Stimulated activated CD4-positive, alpha-beta T cell treated with anti-CD3 and anti-CD28 coated beads, Interleukin-12 subunit alpha, Interleukin-12 subunit beta, amount 100 ng/mL, for 48 hours (primary cell): ENCODE data around the gene MPP3.

Experiments used
- DNase-seq, 3 donors: peaks; one replicate each; pipeline ENCODE4 v3.0.0-alpha.2; 2020; ENCODE audit warnings: low read depth in 2 of 3, low spot score in 1 of 3

The MPP3 gene

GRCh38 chr17:43754947-43755346, 78.0 kb downstream of the MPP3 start:
- DNase-seq: no peak

GRCh38 chr17:43753493-43754129, 79.3 kb downstream of the MPP3 start:
- no peak for DNase-seq
